K562 (cell line): Measurements from ENCODE around the gene SHC1. TPM values are rescaled to one million over a fixed set of nuclear protein-coding genes. Genes with fewer than 3 reads are reported as not detected.

Experiments used
- ATAC-seq: fragments of 200-7000 bp; cut with Tn5 transposase; 3 replicates; pipeline ENCODE4 v1.9.1; 2020; ENCODE audit warnings: moderate library complexity
- BruUV-seq: library from RNA; stranded (reverse); fragments of 400-500 nt; replicated peaks from 2 replicates; lab custom pipeline; 2021; lab: Mats Ljungman, UMichigan
- CTCF ChIA-PET: fragments of 300-600 bp; formaldehyde crosslinking; extraction: SDS; loops from one replicate; lab custom pipeline; 2021; ENCODE audit warnings: low intra/inter-chr PET ratio; lab: Yijun Ruan, JAX
- POLR2A ChIA-PET: fragments of 300-600, 350-650 bp; sonication (Branson Sonifier 250); formaldehyde crosslinking; extraction: SDS; loops from one replicate; lab custom pipeline; 2021; ENCODE audit warnings: antibody characterized with exemption, inconsistent platforms; lab: Yijun Ruan, JAX
- DNase-seq, 4 experiments: peaks; one replicate each; pipeline versions ENCODE4 v3.0.0 to v3.0.0-alpha.2; 2011 to 2018; ENCODE audit warnings: low spot score in 3 of 4, mixed read lengths in 3 of 4; ENCODE audit errors: extremely low read depth in 1 of 4
- FAIRE-seq: peaks from 2 replicates; lab custom pipeline; 2011; peaks lifted over from hg19 to GRCh38; lab: Jason Lieb, UNC
- H2AFZ ChIP-seq: 2 replicates; pipeline ENCODE4 v1.6.0; 2011; ENCODE audit warnings: low read depth, low read length, control low read depth, inconsistent platforms
- H3K27ac ChIP-seq: fragments of 200-600 bp; 3 replicates; pipeline ENCODE4 v1.8.0; 2011; ENCODE audit warnings: low read depth, mild to moderate bottlenecking, control low read depth, inconsistent platforms, low read length, moderate library complexity, mixed read lengths; ENCODE audit errors: extremely low read depth
- H3K27me3 ChIP-seq, 2 experiments: fragments of 300-600 bp in 1 of 2; 2 replicates in 1 of 2; 3 replicates in 1 of 2; pipeline versions ENCODE4 v1.6.0 to v1.8.0; 2011; ENCODE audit warnings: inconsistent platforms in 2 of 2, low read length in 2 of 2, mild to moderate bottlenecking in 1 of 2, mixed read lengths in 1 of 2, moderate library complexity in 1 of 2; ENCODE audit not compliant: control insufficient read depth in 2 of 2, insufficient read depth in 2 of 2
- H3K36me3 ChIP-seq: fragments of 300-600 bp; 3 replicates; pipeline ENCODE4 v1.8.0; 2011; ENCODE audit warnings: mild to moderate bottlenecking, low read length, inconsistent platforms; ENCODE audit not compliant: control insufficient read depth, insufficient read depth
- H3K4me1 ChIP-seq, 2 experiments: fragments of 200-600 bp in 1 of 2; replicated peaks in 1 of 2; 2 replicates in 1 of 2; 3 replicates in 1 of 2; pipeline versions ENCODE4 v1.5.1 to v1.8.0; 2011; ENCODE audit warnings: inconsistent platforms in 2 of 2, low read length in 2 of 2, mild to moderate bottlenecking in 1 of 2, mixed read lengths in 1 of 2, moderate library complexity in 1 of 2; ENCODE audit not compliant: control insufficient read depth in 2 of 2, insufficient read depth in 2 of 2
- H3K4me2 ChIP-seq: 2 replicates; pipeline ENCODE4 v1.6.1; 2011; ENCODE audit warnings: low read length, control low read depth, inconsistent platforms, mixed read lengths; ENCODE audit not compliant: insufficient read depth
- H3K4me3 ChIP-seq: fragments of 200-600 bp; sonication (generic), shearing (Covaris generic); 2 replicates; pipeline ENCODE4 v1.5.1; 2016; ENCODE audit warnings: control low read depth, inconsistent platforms
- H3K79me2 ChIP-seq: fragments of 200-600 bp; 3 replicates; pipeline ENCODE4 v1.8.0; 2011; ENCODE audit warnings: low read length, inconsistent platforms; ENCODE audit not compliant: control insufficient read depth, insufficient read depth
- H3K9ac ChIP-seq, 2 experiments: 2 replicates each; pipeline versions ENCODE4 v1.6.0 to v1.6.1; 2011; ENCODE audit warnings: low read depth in 2 of 2, low read length in 2 of 2, control low read depth in 1 of 2, inconsistent platforms in 1 of 2, mild to moderate bottlenecking in 1 of 2, mixed read lengths in 1 of 2; ENCODE audit not compliant: insufficient read depth in 1 of 2
- H3K9me1 ChIP-seq: one replicate; pipeline ENCODE4 v1.6.0; 2011; ENCODE audit warnings: inconsistent platforms, mild to moderate bottlenecking, low read length, moderate library complexity; ENCODE audit not compliant: control insufficient read depth, insufficient read depth
- H3K9me3 ChIP-seq: replicated peaks from 2 replicates; pipeline ENCODE4 v1.5.1; 2011; ENCODE audit warnings: low read depth, low read length, inconsistent platforms; ENCODE audit not compliant: control insufficient read depth, insufficient read depth
- H4K20me1 ChIP-seq: replicated peaks from 2 replicates; pipeline ENCODE4 v1.6.1; 2011; ENCODE audit warnings: low read length, inconsistent platforms, mixed read lengths; ENCODE audit not compliant: control insufficient read depth, insufficient read depth
- CREB3 ChIP-seq: fragments of 450-650 bp; conservative IDR thresholded peaks from 2 replicates; pipeline ENCODE4 v1.6.1; 2016; ENCODE audit warnings: missing genetic modification characterization, low read depth, mild to moderate bottlenecking, missing compliant biosample characterization, moderate library complexity
- HBP1 ChIP-seq: fragments of 450-650 bp; formaldehyde crosslinking; IDR thresholded peaks from 2 replicates; pipeline ENCODE4 v1.4.0; 2022; ENCODE audit warnings: missing genetic modification characterization
- HES1 ChIP-seq: fragments of 450-650 bp; IDR thresholded peaks from 2 replicates; pipeline ENCODE4 v1.6.1; 2016; ENCODE audit warnings: low read depth, mild to moderate bottlenecking, moderate library complexity
- NR2C2 ChIP-seq, 2 experiments: fragments of 200-800 bp in 1 of 2; sonication (Bioruptor generic) in 1 of 2; sonication (generic) in 1 of 2; formaldehyde crosslinking in 1 of 2; IDR thresholded peaks; 2 replicates each; pipeline versions ENCODE4 v1.6.1 to v1.8.0; 2016 to 2022; ENCODE audit warnings: mild to moderate bottlenecking in 1 of 2, missing compliant biosample characterization in 1 of 2, missing genetic modification characterization in 1 of 2, missing genetic modification reagents in 1 of 2
- PATZ1 ChIP-seq: fragments of 250-450 bp; sonication (Bioruptor Pico); IDR thresholded peaks from 2 replicates; pipeline ENCODE4 v1.5.0; 2020; ENCODE audit warnings: mild to moderate bottlenecking, borderline replicate concordance
- POLR2B ChIP-seq: fragments of 450-650 bp; IDR thresholded peaks from 2 replicates; pipeline ENCODE4 v1.6.1; 2018; ENCODE audit warnings: low read depth; ENCODE audit not compliant: partially characterized antibody
- RB1 ChIP-seq: fragments of 450-650 bp; IDR thresholded peaks from 2 replicates; pipeline ENCODE4 v1.6.1; 2017; ENCODE audit warnings: low read depth, mild to moderate bottlenecking
- SIN3A ChIP-seq, 2 experiments: fragments of 150-350 bp in 1 of 2; IDR thresholded peaks; 2 replicates each; pipeline ENCODE4 v1.6.1; 2011 to 2016; ENCODE audit warnings: borderline replicate concordance in 2 of 2, low read depth in 2 of 2, low read length in 2 of 2, mild to moderate bottlenecking in 2 of 2, moderate library complexity in 2 of 2; ENCODE audit not compliant: control insufficient read depth in 1 of 2
- TARDBP ChIP-seq: fragments of 450-650 bp; IDR thresholded peaks from 2 replicates; pipeline ENCODE4 v1.6.1; 2016
- UBTF ChIP-seq, 2 experiments: IDR thresholded peaks; 2 replicates each; pipeline ENCODE4 v1.6.1; 2012; ENCODE audit warnings: improper control_type of control experiment in 2 of 2, low read depth in 2 of 2, low read length in 2 of 2, borderline replicate concordance in 1 of 2
- YBX1 ChIP-seq: fragments of 450-650 bp; IDR thresholded peaks from 2 replicates; pipeline ENCODE4 v1.7.1; 2016; ENCODE audit warnings: mild to moderate bottlenecking
- WGBS: fragments of 100-300 bp; shearing (Covaris generic); methylation state at CpG from one replicate; pipeline ENCODE4 v1.1.6; 2016; ENCODE audit warnings: low coverage, mixed read lengths; ENCODE audit not compliant: insufficient coverage; ENCODE audit errors: missing lambda C conversion rate; 5-methylcytosine and 5-hydroxymethylcytosine counted together
- in situ Hi-C: fragments of 300-500 bp; cut with MboI; formaldehyde crosslinking; loops from 4 replicates; pipeline ENCODE4 v1.15.0; 2018; ENCODE audit warnings: inconsistent platforms, mixed read lengths
- intact Hi-C: fragments of 100-400 bp; cut with micrococcal nuclease; formaldehyde crosslinking; loops from 2 replicates; pipeline ENCODE4 v1.14.2; 2022
- polyA plus RNA-seq, 8 experiments: library from polyadenylated mRNA; depleted of rRNA in 4 of 8; stranded (reverse) in 5 of 8; unstranded in 3 of 8; fragments of >200 nt; fragmentation: Nextera tagmentation in 2 of 8; fragmentation: Illumina TruSeq in 1 of 8; extraction: Ambion mirVana in 2 of 8; extraction: Trizol in 1 of 8; gene quantifications; 2 replicates each; pipeline versions ENCODE4 v1.2.1 to v1.2.3, GENCODE V29; 2011 to 2014; ENCODE audit warnings: inconsistent platforms in 1 of 8, missing spikeins in 1 of 8
- total RNA-seq, 7 experiments: library from RNA; depleted of rRNA in 6 of 7; stranded (reverse); fragments of >200 nt in 6 of 7; fragmentation: Illumina TruSeq in 2 of 7; extraction: Trizol in 2 of 7; gene quantifications; 2 replicates each; pipeline versions ENCODE4 v1.2.1 to v1.2.3, GENCODE V29; 2011 to 2021; ENCODE audit warnings: low replicate concordance in 1 of 7

SHC1 gene
- total and polyA plus RNA-seq, 9 of the 15 experiments (the other 6 are each of a cell fraction or from before 2014, with no cell fraction given) = 4.1 to 113 (median 51.9) TPM

GRCh38 chr1:154962156-154962749 is 8.3 kb downstream of the SHC1 start:
- Histone ChIP-seq H3K4me3 (peak overlapping the region; percentile 91), H4K20me1 (no peaks in the 10 kb centered on the region), H3K79me2 (peaks cover 36% of the 10 kb centered on the region), H3K9me3 (no peaks in the 10 kb centered on the region), H3K4me2 (peak overlapping the region; percentile 90), H3K27ac (peak overlapping the region; percentile 99), H3K4me1 (peaks cover 20 to 47% of the 10 kb centered on the region in 2 experiments), H3K9me1 (no peaks in the 10 kb centered on the region), H3K9ac (peak overlapping the region; percentile 97 to 99), H3K27me3 (no peaks in the 10 kb centered on the region), H2AFZ (peak overlapping the region; percentile 98), H3K36me3 (peaks cover 65% of the 10 kb centered on the region; the same call in 2 of the 3 replicates)
- peak; percentile 49 for ATAC-seq
- CTCF ChIA-PET = interaction anchor here (0.7 to 2.7 kb wide), 7 partner anchors 34 to 403 kb away, joined by 3 to 28 read pairs (median 4); no protein-coding TSS in a partner anchor
- FAIRE-seq = no peak
- intact Hi-C loops (loop anchor here (5.0 kb wide), 1 partner anchor 120 kb away; no protein-coding TSS in a partner anchor), in situ Hi-C loops (no loop called here)
- peak in 2 of 4 experiments; percentile 56 to 60 for DNase-seq
- WGBS = 6% methylated on average over 23 of the region's 25 CpGs
- BruUV-seq = TSS peak; percentile 80
- POLR2A ChIA-PET = interaction anchor here (0.5 to 7.0 kb wide), 5 partner anchors 10 to 66 kb away, joined by 3 to 80 read pairs (median 5); partner anchors contain the start of genes CKS1B and SHC1
- TF ChIP-seq HBP1 (CRISPR knock-in tag) (0 out of 2 replicates have a peak, but pooled peaks have one; percentile 7), HES1 (0 out of 2 replicates have a peak, but pooled peaks have one; percentile 24), NR2C2 (CRISPR knock-in tag; IDR thresholded peaks at IDR 0.05) (no peak), NR2C2 (tag; IDR thresholded peaks at IDR 0.05) (0 out of 2 replicates have a peak, but pooled peaks have one; percentile 5), YBX1 (no peak), PATZ1 (CRISPR knock-in tag) (0 out of 2 replicates have a peak, but pooled peaks have one; percentile 38), UBTF (IDR thresholded peaks at IDR 0.05; ENCODE audit: borderline replicate concordance in 1 of 2, low read depth in 2 of 2, low read length in 2 of 2) (0 out of 4 replicates have a peak, but pooled peaks of 1 of the 2 experiments have one; percentile 41), RB1 (0 out of 2 replicates have a peak, but pooled peaks have one; percentile 2), CREB3 (no peak; the same call in 1 of the 2 replicates), SIN3A (IDR thresholded peaks at IDR 0.05; ENCODE audit: borderline replicate concordance in 2 of 2, control insufficient read depth in 1 of 2, low read depth in 2 of 2, low read length in 2 of 2) (peak in 1 of 2 experiments; percentile 43; a peak in 1 of 4 replicates), TARDBP (no peak), POLR2B (peak; percentile 14)
